HCT116 (cell line): Measurements from ENCODE around the gene VMAC.

Experiments used
- CTCF ChIP-seq, 3 experiments: fragments of 200-600 bp in 1 of 3; sonication (generic) in 1 of 3; IDR thresholded peaks in 2 of 3; conservative IDR thresholded peaks in 1 of 3; 2 replicates each; pipeline ENCODE4 v1.5.1; 2012 to 2017; ENCODE audit warnings: low read depth in 2 of 3, low read length in 2 of 3, antibody characterized with exemption in 1 of 3, borderline replicate concordance in 1 of 3, control low read depth in 1 of 3, mild to moderate bottlenecking in 1 of 3, mixed read lengths in 1 of 3, mixed run types in 1 of 3, moderate library complexity in 1 of 3; ENCODE audit not compliant: insufficient read depth in 1 of 3
- EGR1 ChIP-seq: IDR thresholded peaks from 2 replicates; pipeline ENCODE4 v1.6.1; 2012; ENCODE audit warnings: low read depth
- ELF1 ChIP-seq: IDR thresholded peaks from 2 replicates; pipeline ENCODE4 v1.6.1; 2012; ENCODE audit warnings: low read depth, borderline replicate concordance
- EZH2 ChIP-seq: fragments of 200-600 bp; sonication (generic); IDR thresholded peaks from 2 replicates; pipeline ENCODE4 v1.6.1; 2017; ENCODE audit warnings: antibody characterized with exemption, mixed run types
- EZH2phosphoT487 ChIP-seq: fragments of 200-600 bp; IDR thresholded peaks from 2 replicates; pipeline ENCODE4 v1.6.1; 2018; ENCODE audit warnings: antibody characterized with exemption, borderline replicate concordance
- POLR2A ChIP-seq: IDR thresholded peaks from 2 replicates; pipeline ENCODE4 v1.7.0; 2011; ENCODE audit warnings: borderline replicate concordance; ENCODE audit not compliant: insufficient read depth, insufficient read length; ENCODE audit errors: extremely low read depth
- SP1 ChIP-seq: IDR thresholded peaks from 2 replicates; pipeline ENCODE4 v1.6.1; 2012; ENCODE audit warnings: low read depth
- TF ChIP-seq, protein P1 (sequence below): IDR thresholded peaks from 2 replicates; pipeline ENCODE4 v1.6.1; 2012; ENCODE audit warnings: low read depth
- TF ChIP-seq, protein P2 (sequence below): IDR thresholded peaks from 2 replicates; pipeline ENCODE4 v1.6.1; 2011; ENCODE audit warnings: mild to moderate bottlenecking, low read length, moderate library complexity; ENCODE audit not compliant: insufficient replicate concordance; ENCODE audit errors: extremely low read depth

DNA sequence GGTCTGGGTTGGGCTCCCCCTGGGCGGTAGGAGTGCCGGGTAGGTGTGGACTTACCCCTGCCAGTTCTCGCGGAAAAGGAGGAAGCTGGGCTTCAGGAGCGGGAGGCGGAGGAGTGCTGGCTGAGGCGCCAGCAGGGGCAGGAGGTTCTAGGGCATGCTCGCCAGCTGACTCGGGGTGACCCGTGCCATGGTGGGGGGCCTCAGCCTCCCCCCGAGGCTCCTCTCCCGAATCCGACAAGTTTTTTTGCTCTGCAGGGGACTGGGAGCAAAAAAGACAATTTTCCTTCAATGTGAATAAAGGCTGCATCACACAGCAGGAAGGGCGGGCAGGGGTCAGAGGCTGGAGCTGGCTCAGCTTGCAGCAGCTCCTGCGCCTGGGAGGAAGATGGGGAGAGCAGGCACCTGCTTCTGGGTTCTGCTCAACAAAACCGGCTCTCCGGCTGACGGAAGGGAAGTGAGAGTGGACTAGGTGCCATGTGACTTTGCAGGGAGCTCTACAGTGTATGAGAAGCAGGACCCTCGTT lies 46.7 kb downstream of the VMAC start:
- no peak for TF ChIP-seq EGR1
- TF ChIP-seq CTCF (IDR thresholded peaks at IDR 0.05 in 2 of 3, conservative IDR thresholded peaks at IDR 0.05 in 1 of 3; ENCODE audit: borderline replicate concordance in 1 of 3, insufficient read depth in 1 of 3, low read depth in 2 of 3, low read length in 2 of 3), result no peak
- no peak for TF ChIP-seq EZH2
- no peak for TF ChIP-seq SP1
- TF ChIP-seq ELF1, result no peak
- TF ChIP-seq, protein P1, sequence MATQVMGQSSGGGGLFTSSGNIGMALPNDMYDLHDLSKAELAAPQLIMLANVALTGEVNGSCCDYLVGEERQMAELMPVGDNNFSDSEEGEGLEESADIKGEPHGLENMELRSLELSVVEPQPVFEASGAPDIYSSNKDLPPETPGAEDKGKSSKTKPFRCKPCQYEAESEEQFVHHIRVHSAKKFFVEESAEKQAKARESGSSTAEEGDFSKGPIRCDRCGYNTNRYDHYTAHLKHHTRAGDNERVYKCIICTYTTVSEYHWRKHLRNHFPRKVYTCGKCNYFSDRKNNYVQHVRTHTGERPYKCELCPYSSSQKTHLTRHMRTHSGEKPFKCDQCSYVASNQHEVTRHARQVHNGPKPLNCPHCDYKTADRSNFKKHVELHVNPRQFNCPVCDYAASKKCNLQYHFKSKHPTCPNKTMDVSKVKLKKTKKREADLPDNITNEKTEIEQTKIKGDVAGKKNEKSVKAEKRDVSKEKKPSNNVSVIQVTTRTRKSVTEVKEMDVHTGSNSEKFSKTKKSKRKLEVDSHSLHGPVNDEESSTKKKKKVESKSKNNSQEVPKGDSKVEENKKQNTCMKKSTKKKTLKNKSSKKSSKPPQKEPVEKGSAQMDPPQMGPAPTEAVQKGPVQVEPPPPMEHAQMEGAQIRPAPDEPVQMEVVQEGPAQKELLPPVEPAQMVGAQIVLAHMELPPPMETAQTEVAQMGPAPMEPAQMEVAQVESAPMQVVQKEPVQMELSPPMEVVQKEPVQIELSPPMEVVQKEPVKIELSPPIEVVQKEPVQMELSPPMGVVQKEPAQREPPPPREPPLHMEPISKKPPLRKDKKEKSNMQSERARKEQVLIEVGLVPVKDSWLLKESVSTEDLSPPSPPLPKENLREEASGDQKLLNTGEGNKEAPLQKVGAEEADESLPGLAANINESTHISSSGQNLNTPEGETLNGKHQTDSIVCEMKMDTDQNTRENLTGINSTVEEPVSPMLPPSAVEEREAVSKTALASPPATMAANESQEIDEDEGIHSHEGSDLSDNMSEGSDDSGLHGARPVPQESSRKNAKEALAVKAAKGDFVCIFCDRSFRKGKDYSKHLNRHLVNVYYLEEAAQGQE, result no peak
- TF ChIP-seq, protein P2, sequence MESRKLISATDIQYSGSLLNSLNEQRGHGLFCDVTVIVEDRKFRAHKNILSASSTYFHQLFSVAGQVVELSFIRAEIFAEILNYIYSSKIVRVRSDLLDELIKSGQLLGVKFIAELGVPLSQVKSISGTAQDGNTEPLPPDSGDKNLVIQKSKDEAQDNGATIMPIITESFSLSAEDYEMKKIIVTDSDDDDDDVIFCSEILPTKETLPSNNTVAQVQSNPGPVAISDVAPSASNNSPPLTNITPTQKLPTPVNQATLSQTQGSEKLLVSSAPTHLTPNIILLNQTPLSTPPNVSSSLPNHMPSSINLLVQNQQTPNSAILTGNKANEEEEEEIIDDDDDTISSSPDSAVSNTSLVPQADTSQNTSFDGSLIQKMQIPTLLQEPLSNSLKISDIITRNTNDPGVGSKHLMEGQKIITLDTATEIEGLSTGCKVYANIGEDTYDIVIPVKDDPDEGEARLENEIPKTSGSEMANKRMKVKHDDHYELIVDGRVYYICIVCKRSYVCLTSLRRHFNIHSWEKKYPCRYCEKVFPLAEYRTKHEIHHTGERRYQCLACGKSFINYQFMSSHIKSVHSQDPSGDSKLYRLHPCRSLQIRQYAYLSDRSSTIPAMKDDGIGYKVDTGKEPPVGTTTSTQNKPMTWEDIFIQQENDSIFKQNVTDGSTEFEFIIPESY, result no peak
- no peak for TF ChIP-seq EZH2phosphoT487
- no peak for TF ChIP-seq POLR2A
